ENCODE measurements around the gene FAM181A. TPM values are rescaled to one million over a fixed set of nuclear protein-coding genes. Genes with fewer than 3 reads are reported as not detected.

The FAM181A gene
- total RNA-seq, 1 experiment from 2014 or later: not detected

- no peak overlapping the region for H3K4me3 Mint-ChIP-seq
Measured at GRCh38 chr14:93903342-93904184, 23.6 kb upstream of the FAM181A start.

More at GRCh38 chr14:93903342-93904184, 23.6 kb upstream of the FAM181A start:
- Histone ChIP-seq H3K27me3 (ENCODE audit: insufficient read depth, low read length) (no peaks in the 10 kb centered on the region), H3K23ac (ENCODE audit: insufficient read length, low read depth, low read length) (no peak overlapping the region), H3K4me1 (ENCODE audit: insufficient read depth, low read length) (no peaks in the 10 kb centered on the region), H3K18ac (ENCODE audit: insufficient read length, low read depth, low read length) (no peak overlapping the region), H3K9me3 (ENCODE audit: control insufficient read depth, low read depth, low read length) (no peaks in the 10 kb centered on the region), H3K23me2 (ENCODE audit: insufficient read length, low read depth, low read length, poor library complexity, severe bottlenecking) (no peaks in the 10 kb centered on the region), H3K79me1 (ENCODE audit: insufficient read depth, low read depth, low read length, poor library complexity, severe bottlenecking) (no peaks in the 10 kb centered on the region), H3K4me2 (ENCODE audit: insufficient read depth, insufficient read length, low read length) (no peak overlapping the region), H3K79me2 (ENCODE audit: insufficient read depth, low read length) (no peaks in the 10 kb centered on the region), H4K8ac (replicated peaks; ENCODE audit: insufficient read length, low read depth, low read length) (no peak overlapping the region), H3K27ac (ENCODE audit: insufficient read length, low read depth, low read length) (no peak overlapping the region), H3T11ph (ENCODE audit: low read length) (no peak overlapping the region), H2BK20ac (ENCODE audit: low read depth, low read length, poor library complexity, severe bottlenecking) (no peak overlapping the region), H2AFZ (ENCODE audit: low read length) (no peak overlapping the region), H4K5ac (ENCODE audit: insufficient read length, low read depth, low read length) (no peak overlapping the region), H2BK120ac (ENCODE audit: low read depth, low read length, poor library complexity, severe bottlenecking) (no peak overlapping the region), H3K9ac (ENCODE audit: extremely low read depth, insufficient read length, low read length) (no peak overlapping the region), H3K4ac (ENCODE audit: low read depth, low read length) (no peak overlapping the region), H2BK15ac (ENCODE audit: low read depth, low read length) (no peak overlapping the region), H3K56ac (ENCODE audit: insufficient read length, low read depth, low read length) (no peak overlapping the region), H2BK12ac (ENCODE audit: insufficient read length, low read depth, low read length) (no peak overlapping the region), H4K20me1 (ENCODE audit: control insufficient read depth, insufficient read depth, insufficient read length) (no peaks in the 10 kb centered on the region), H3K14ac (ENCODE audit: insufficient read depth, low read length) (no peak overlapping the region), H2BK5ac (ENCODE audit: insufficient read length, low read length) (no peak overlapping the region), H2AK5ac (ENCODE audit: insufficient read length, low read length) (no peak overlapping the region), H4K91ac (ENCODE audit: insufficient read length, low read depth, low read length) (no peak overlapping the region)
- peaks cover 1% of the 10 kb centered on the region for H3K27me3 Mint-ChIP-seq (ENCODE audit: low read depth)
- H3K4me1 Mint-ChIP-seq: peaks cover 14 to 17% of the 10 kb centered on the region in 2 experiments
- WGBS (ENCODE audit: extremely low coverage, insufficient read length, low lambda C conversion rate): no CpG with 5 or more reads among the region's 15 CpGs
- peak; percentile 71 for DNase-seq
- no peaks in the 10 kb centered on the region for H3K9me3 Mint-ChIP-seq
- H3K27ac Mint-ChIP-seq: peak overlapping the region in 1 of 3 experiments; percentile 1; a peak in 1 of 7 replicates
- no peaks in the 10 kb centered on the region for H3K36me3 Mint-ChIP-seq (ENCODE audit: insufficient read depth in 1 of 3, low read depth in 3 of 3)
- TF ChIP-seq CTCF (conservative IDR thresholded peaks at IDR 0.05): peak; percentile 81

Measured in H9 (cell line).